HG03558 (cell line): ENCODE measurements around the gene FAM118A.
"Not testable (repeated sequence)": the region's sequence is repeated elsewhere in the genome, so short reads cannot be mapped to it uniquely, and the experiment has no call there.

ENCODE experiments used
- ATAC-seq: cut with Tn5 transposase; IDR thresholded peaks from one replicate; pipeline ENCODE4 v1.9.1; 2021; ENCODE audit warnings: moderate number of reproducible peaks; ENCODE audit not compliant: unreplicated experiment; ENCODE audit errors: extremely low read depth

Gene FAM118A

DNA sequence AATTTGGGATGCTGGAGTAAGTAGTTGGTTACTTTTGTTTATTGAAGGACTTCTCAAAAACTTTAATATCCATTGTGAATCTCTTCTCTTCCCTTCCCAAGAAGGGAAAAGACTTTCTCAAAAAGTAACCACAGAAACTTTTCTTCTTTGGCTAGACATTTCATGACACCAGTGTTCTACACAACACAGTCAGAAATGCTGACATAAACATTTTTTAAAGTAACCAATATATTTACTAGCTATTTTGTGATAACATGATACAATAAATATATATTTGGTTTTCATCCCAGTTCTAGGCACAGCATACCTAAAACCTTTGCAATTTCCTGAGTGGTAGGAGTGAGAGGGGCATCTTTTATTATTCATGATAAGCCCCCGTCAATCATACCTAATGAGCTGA is 47.8 kb downstream of the FAM118A start:
- ATAC-seq, result no peak

DNA sequence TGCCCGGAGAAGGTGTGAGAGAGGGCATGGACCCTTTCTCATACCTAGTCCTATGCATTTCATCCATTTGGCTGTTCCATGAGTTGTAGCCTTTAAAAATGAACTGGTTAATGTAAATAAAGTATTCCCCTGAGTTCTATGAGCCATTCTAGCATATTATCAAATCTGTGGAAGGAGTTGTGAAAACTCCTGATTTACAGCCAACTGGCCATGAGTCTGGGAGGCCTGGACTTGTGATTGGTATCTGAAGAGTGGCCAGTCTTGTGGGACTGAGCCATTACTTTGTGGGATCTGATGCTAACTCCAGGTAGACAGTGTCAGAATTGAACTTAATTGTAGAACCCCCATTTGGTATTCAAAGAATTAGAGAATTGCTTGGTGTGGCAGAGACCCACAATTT is 48.4 kb downstream of the FAM118A start:
- no peak for ATAC-seq

DNA sequence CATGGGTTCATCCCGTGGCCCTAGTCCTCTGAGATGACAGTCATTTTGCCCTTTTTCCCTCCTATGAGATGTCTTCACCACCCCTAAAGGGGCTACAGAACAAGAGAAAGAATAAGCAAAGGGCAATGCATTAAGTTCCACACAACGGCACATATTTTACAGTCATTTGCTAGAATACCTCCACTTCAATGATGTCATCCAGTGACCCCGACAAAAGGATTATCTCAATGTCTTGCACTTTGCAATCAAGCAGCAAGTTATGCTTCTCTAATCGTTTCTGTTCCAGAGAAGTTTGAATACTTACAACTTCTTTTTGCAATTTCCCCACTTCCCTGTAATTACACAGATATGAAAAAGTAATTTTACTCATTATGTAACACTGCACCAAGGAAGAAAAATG is 49.9 kb downstream of the FAM118A start:
- ATAC-seq, result no peak

DNA sequence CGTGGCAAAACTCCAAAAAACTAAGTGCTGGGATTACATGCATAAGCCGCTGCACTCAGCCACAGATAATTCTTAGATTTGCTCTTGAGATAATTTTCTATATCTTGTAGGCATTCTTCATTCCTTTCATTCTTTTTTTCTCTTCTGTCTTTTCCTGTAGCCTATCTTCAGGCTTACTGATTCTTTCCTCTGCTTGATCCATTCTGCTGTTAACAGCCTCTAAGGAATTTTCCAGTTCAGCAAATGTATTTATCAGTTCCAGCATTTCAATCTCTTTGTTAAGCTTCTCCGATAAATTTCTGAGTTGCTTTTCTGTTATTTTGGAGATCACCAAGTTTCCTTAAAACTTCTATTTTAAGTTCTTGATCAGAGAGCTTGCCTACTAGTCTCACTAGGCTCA is 57.0 kb downstream of the FAM118A start:
- ATAC-seq, result no peak

DNA sequence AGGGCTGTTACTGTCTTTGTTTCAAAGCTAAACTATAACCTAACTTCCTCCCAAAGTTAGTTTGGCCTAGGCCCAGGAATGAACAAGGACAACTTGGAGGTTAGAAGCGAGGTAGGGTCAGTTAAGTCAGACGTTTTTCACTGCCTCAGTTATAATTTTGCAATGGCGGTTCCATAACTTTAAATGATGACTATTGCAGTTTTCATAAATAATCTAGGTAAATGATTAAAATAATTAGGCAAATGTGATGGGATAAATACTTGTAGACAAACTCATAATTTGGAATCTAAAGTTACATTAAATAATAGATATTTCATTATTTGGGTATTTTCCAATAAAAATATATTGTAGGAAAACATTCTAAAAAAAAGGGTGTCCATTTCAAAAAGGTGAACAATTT is 63.9 kb downstream of the FAM118A start:
- ATAC-seq, result not testable (repeated sequence)

DNA sequence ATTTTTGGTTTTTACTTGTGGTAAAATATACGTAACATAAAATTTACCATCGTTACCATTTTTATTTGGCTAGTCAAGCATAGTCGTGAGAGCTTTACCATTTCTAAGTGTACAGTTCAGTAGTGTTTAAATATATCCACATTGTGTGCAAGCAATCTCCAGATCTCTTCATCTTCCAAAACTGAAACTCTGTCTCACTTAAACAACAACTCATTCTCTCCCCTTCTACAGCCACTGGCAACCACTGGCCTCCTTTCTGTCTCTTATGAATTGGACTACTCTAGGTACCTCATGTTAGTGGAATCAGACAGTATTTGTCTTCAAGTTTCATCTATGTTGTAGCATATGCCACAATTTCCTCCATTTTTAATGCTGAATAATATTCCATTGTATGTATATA is 66.3 kb downstream of the FAM118A start:
- ATAC-seq, result no peak

DNA sequence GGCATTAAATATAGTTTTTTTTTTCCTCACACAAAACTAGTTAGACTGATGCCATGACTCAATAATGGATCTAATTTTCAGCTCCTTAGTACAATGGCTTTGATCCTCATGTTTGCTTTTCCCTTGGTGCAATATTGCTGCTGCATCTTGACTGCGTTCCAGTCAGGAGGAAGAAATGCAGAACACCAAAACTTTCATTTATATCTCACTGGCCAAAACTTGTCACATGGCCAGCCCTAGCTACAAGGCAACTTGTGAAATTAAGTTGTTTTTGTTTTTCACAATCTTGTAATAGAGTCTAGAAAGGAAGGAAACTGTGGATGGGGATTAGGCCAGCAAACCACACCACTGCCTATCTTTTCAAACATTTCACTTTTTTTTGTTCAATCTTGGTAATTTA is 67.0 kb downstream of the FAM118A start:
- no peak for ATAC-seq

DNA sequence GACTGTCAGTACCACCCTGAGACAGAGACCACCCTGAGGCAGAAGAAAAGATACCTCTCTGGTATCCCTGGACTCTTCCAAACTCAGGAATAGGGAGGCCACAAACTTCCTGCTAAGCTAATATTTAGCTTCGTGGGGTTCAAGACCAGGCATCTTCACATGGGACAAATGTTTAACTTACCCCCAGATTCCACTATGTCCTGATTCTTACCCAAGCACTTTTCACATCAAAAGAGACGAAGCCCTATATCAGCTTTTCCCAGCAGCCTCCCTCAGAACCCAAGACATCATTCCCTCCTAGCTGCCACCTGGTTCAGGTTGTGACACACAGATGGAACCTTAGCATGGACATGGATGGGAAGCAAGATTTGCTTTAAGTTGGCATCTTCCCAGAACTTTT is 71.6 kb downstream of the FAM118A start:
- no peak for ATAC-seq

DNA sequence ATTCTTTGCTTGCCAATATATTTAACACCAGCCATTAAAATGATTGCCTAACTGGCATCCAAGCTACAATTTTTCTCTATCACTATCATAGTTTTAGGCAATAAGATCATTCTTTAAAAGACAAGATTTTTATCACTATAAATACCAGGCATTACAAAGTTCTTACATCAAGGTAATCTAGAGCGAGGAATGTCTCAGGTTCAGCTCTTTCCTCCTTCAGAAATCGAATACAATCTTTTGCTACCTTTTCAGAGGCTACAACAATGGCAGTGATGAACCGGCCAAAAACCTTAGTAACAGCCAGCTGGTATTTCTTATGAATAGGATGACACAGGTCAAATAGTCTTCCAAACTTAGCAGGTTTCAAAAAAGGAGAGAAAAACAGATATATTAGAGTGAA is 79.8 kb downstream of the FAM118A start:
- no peak for ATAC-seq
